CMK (cell line): ENCODE measurements around the gene KCNJ2.

Experiments used
- DNase-seq: peaks from one replicate; pipeline ENCODE4 v3.0.0-alpha.2; 2010; ENCODE audit warnings: low read depth

KCNJ2 gene

DNA sequence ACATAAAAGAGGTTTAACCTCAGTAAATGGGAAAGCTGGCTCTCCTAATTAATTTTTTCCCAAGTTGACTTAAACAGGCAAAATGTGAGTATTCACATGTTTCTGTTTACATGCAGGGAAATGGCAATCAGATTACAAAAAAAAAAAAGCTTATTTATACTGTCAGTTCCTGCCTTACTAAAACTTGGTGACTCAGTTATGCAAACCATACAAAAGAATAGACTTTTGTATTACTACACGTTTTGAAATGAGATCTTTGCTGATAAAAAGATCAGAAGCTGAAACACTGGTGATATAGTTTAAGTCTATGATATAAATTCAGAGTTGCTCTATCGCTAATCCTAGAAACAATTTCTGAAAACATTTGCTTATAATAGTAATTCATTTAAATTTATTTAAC is 9.4 kb upstream of the KCNJ2 start:
- no peak for DNase-seq

DNA sequence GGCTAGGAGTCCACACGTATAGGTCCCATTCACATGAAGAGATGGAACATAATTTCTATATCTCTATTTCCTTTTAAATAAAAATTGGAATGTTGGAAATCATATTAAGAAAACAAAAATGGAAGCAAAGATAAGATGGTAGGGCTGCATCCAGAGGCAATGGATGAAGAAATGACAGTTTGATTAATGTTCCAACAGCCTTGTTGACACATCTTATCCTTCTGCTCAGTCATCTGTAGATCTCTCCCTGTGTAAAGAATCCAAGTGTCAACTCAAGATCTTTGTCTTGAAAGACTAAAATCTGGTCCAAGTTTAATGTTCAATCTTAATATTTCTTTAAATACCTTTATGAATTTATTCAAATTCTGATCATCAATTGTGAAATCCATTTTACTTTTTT is 7.8 kb upstream of the KCNJ2 start:
- DNase-seq = no peak

DNA sequence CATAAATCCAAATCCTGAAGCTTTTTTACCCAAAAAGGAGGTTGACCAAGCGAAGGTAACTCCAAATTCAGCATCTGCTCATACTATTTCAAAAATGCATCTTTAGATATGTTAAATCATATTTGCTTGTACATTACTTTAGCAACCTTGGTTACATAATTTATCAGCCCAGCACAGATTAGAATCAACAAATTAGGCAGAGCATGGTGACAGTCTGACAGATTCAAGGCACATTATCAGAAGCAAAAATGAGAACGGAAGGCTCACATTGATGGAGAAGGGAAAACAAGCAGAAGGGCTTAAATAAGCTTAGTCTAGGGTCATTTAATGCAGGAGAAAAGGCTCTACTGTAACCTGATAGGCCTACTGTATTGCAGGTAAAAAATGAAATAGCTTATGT is 3.9 kb upstream of the KCNJ2 start:
- DNase-seq = no peak

DNA sequence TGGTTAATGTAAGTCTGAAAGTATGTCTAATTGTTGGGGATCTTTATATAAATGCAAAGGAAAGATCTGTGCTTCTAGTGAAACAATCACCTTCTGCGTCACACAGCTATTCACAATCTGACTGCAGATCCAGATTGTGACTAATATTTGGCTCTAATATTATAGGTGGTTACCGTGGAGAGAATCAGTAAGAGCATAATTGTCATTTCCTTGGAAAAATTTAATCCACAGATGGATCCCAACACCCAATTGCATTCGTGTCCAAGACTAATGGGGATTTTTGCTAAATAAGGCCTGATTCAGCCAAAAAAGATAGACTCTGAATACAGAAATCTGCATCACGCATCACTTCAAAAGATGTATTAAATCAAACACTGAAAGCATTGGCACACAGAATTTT is 2.7 kb upstream of the KCNJ2 start:
- no peak for DNase-seq

DNA sequence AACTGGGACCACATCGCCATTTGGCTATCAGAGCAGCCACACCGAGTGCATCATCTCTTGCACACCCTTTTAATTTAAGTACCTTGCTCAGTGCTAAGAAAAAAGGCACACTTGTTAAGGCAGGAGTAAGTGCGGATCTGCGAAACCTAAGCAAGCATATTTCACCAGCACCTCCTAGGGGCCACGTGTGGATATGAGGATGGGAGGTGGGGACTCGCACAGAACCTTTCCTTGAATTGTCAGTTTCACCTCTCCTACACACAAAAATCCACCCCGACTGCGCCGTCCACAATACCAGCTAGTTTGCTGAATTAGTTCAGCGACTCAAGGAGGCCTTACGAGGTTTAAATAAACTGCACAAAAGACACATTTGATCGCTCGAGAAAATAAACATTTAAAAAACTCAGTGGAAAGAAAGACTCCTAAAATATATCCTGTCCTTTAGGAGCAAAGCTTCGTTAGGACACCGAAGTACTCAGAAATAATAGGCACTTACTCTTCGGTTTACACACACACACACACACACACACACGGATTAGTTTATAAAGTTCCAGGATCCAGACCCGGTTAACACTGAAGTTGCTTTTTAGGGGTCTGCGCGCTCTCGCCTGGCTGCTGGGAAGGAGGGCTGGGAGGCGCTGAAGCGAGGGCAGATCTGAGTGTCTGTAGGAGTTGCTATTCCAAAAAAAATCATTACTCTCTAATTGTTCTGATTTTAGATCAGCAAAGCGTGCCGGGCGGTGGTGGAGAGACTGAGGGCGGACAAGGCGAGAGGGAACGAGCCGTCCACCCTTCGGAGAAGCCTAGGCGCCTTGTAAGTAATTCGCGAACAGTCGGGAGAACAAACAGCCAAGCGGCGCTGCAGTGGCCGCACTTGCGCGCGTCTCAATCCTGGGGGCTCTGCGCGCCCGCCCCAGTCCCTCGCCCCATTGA is 1.0 kb upstream of the KCNJ2 start:
- DNase-seq = no peak

DNA sequence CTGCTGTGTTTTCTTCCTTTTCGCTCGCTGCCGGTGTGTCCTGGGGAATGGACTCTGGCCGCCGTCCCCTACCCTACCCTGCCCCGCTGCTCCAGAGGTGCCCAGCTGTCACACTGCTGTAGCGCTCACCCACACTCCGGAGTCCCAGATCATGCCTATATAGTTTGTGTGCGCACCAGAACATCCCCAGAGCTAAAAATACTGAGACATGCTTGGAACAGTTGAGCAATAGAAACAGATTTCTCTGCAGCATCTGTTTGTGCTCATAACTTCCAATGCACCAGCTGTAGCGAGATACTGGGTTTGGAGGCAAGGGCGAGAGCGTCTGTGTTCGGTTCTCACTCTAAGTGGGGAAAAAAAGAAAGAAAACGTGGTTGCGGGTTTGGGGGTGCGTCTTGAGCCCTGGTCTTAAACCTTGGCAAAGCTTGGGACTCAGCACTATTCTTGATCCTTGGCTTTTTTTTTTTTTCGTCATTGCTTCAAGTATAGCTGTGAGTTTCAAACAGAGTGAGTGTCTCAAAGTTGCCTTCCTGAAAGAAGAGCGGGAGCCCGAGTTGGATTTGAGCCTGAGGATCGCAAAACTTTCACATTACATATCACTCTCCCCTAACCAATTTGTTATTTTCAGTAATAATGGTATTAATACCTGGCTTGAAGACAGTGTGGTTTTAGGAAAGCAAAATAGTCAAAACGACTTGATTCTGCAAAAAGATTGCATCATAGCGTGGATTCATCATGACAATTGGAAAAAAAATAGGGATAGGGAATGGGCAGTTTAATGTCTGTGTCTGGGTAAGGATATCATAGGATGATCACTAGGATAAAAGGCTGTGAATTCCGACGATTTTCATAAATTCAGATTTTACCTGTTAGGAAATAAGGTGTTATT is 621 bp downstream of the KCNJ2 start:
- DNase-seq = no peak

DNA sequence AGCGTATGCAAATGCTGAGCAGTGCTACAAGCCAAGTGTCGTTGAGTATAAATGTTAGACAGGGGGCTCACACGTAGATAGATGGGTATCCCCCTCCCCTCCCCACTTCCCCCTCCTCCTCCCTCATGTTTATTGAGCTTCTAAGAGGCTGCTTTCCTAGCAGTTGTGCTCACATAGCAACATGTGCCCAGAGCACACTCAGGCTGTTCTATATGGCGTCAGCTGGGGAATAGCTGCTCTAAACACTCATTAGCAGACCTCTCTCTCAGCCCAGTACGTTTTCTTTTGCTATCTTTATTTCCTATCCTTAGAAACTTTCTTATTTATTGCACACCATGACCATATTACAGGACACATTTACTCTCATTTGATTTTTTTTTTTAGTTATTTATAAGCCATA is 1.8 kb downstream of the KCNJ2 start:
- no peak for DNase-seq

DNA sequence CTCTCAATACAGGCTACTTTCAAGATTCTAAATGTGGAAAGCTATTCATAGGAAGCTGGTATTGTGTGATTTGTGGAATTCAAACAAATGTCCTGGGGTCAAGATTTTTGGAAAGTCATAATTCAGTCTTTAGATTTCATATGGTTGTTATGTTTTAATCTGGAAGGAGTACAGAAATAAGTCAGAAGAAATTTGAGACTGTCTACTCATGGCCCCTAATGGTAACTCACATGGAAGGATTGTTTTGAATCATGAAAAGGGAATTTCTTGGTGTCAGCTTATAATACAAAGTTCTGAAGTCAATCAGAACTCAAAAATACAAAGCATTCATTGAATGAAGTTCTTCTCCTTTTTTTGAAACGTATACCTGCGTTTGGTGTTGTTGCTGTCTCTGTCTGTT is 3.1 kb downstream of the KCNJ2 start:
- DNase-seq = no peak

DNA sequence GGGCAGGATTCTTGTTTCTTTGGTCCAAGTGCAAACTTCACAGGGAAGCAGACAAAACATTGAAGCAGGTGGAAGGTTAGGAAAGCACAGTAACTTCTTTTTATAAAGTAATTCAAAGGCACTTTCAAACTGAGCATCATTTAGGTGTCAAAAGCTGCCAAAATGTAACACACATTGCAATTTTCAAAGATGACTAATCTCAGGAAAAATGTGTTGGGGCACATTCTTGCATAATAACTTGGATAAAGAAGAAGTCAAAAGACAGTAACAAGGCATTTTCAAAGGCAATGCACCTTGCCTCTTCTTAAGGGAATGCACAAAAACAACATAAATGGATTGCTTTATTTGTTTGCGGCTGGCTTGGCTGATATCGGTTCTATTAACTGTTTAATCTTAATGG is 3.6 kb downstream of the KCNJ2 start:
- no peak for DNase-seq

DNA sequence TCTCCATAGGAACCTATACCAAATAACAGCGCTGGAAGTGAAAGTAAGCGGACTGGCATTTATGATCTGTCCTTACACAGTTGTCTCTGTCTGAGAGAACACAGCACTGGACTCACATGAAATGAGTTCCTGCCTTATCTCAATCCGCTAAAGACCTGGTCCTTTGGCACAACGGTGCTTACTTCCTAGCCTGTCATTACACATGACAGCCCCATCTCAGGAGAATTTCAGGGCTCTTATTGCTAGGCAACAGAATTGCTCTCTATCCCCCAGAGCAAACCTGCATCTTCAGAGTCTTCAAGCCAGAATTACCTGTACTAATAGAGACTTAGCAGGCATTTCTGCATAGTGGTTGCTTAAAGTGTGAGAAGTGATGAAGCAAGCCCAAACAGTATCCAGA is 4.3 kb downstream of the KCNJ2 start:
- DNase-seq = no peak

DNA sequence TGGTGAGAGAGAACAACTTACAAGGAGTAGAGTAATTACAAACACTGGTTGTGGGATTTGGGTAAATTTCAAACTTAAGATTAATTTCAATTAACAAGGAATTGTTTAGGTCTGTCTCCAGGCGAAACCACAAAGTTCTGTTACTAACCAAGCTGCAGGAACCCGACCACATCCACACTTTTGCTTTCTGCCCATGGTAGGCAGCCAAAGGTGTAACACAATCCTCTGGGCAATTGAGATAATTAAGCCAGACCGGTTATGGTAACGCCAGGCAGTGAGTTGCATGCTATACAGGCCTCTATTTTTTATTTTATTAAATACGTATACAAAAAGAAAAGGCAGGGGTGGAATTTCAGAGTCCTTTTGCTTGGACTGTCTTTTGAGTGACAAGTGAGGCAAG is 12.0 kb downstream of the KCNJ2 start:
- DNase-seq = no peak

DNA sequence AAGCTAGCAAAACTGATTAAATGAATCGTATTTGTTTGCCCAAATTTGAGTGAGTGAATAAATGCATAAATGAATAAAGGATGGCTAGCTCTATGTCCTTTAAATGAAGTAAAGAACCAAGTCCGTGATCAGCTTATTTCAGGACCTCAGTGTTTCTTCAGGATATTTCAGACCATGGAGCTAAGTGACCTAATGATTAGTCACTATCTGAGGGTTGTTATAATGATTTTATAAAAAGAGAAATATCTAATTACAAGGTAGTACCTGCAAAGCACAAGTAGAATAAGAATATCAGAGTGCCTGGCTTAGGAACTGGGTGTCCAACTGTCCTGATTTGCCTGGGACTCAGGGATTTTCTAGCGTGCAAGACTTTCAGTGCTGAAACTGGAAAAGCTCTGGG is 12.5 kb downstream of the KCNJ2 start:
- DNase-seq = no peak

DNA sequence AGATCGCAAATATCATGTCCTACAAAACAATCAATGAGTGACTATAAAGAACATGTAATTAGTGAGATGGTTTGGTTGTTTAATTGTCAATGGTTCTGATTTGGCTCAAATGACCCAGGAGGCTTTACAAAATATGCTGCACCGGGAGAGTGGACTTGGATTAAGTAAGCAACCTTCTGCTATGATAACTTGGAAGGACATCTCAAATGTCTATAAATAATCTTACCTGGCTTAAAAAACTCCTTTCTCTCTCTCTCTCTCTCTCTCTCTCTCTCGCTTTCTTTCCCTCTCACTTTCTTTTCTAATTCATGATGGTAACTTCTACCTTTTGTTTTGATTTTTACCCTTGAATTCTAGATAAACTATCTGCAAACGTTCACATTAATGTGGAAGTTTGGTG is 14.2 kb downstream of the KCNJ2 start:
- DNase-seq = no peak

DNA sequence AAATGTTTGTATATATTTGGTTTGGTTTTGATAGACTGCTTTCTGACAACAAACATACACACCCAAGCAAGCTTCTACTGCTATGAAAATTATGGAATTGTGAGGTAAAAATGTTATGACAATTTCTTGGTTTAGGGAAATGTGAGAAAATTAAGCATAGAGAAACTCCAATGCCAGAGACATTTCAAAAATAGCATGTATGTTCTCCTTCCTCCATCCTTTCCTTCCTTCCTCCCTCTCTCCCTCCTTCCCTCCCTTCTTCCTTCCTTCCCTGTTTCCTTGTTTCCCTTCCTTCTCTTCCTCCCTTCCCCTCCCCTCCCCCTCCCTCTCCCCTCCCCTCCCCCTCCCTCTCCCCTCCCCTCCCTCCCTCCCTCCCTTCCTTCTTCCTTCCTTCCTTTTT is 14.9 kb downstream of the KCNJ2 start:
- no peak for DNase-seq

DNA sequence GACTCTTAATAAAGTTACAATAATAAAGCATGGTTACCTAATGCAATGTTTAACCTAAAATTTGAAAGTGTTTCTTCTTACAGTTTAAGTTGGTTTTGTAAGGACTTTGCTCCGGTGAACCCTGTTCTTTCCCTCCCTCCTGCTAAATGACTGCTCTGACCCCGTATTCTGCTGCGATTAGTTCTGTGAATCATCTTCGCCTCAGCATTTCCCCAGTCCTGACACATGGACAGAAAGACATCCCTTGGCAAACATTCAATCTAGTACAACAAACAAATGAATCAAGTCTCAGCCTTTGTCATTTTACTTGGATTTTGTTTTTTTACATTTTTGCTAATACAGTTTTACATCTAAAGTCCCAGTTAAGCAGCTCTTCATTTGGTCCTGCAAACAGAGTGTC is 15.4 kb downstream of the KCNJ2 start:
- no peak for DNase-seq

DNA sequence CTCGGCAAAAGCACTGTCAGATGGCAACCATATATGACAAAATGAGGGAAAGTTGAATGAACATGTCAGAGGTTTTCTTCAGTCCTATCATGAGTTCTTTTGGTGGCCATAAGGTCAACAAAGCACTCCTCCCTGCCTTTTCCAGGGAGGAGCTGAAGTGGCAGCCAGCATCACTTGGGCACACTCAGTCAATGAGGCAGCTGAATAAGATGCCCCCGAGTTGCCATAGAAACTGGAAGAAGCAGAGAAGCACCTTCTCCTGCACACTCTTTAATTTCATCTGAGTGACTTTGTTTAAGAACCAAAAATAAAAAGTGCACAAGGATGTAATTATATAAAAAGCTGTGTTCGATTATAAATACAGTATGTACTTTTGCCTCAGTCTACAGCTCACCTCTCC is 16.0 kb downstream of the KCNJ2 start:
- DNase-seq = no peak

DNA sequence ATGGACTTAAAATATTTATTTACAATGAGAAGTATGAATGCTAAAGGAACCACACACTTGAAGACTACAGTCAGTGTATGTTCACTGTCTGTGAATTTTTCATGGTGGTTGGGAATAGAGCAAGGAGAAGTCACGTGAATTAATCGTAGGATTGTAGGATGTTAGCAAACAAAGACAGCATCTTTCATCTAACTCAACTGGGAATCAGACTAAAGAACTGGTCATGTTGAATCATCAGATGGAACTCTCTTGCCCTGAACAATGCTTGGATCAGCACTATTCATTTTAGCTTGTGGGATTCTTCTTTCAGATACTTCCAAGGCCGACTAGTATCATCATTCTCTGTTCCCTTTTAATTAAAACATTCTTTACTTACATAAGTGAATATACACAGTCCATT is 18.1 kb downstream of the KCNJ2 start:
- no peak for DNase-seq

DNA sequence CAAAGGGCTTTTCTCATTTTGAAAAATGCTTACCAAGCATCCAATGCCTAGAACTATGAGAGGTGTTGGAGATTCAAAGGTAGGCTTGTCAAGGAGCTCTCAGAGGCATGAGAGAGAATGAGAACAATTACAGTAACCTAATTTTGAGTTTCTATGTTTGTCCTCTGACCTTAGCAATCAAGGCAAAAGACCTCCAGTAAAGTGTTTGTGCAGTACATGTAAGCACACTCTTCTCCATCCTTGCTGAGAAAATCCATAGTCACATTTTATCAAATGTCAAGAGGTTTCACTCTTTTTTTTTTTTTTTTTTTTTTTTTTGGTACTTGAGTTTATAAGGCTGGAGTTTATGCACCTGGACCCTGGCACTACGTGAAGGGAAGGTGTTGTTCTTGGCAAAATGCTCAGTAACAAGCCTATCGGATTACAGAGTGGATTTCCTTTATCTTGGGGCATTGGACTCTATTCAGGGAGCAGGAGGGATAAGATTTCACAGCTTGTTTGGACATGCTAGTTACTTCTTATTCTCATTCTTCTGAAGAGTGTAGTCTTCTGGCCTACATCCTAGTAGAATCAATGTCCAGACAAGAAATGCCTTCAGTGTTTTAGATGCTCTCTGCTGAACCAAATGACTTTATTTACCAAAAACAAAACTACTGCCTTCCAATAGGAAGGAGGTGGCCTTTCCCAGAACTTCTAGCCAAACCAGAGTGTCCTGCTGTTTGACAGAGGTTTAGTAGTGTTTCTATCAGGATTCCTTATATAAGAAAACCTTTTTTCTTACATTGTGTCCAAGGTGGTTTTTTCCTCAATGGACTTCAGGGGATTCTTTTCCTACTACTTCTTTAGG is 21.9 kb downstream of the KCNJ2 start:
- no peak for DNase-seq

DNA sequence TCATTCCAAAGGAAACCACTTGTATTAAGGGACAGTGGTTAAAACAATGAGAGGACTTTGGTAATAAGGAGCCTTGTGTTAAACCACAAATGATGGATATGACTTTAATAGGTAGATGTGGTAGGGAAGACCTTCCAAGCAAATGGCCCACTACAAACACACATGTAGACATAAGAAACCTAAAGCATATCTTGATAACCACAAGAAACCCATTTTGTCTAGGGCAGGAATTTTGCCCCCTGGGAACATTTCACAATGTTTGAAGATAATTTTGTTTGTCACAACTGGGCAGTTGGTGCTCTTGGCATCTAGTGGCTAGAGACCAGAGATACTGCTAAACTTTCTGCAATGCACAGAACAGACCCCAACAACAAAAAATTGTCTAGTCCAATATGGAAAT is 25.8 kb downstream of the KCNJ2 start:
- no peak for DNase-seq

DNA sequence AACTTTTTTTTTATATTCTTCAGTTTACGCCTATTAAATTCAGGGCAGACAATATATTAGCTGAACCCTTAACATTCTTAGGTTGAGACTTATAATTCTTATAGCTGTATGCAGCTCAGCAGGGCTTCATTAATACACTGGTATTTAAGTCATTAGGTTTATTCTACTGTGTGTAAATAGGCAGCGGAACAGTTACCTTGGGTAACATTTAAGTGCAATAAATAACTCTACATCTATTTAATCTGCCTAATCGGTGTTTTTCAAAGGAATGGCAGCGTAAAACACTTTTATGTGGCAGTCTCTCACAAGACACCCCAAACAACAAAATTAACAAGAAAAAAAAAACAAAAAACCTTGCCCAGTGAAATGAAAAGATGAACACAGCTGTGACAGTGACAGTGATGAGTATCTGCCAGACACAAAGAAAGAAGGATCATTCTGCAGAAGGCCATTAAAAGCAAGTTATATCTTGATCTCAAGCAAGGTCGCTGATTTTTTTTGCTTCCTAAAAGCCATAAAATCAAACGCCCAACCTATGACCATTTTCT is 32.6 kb downstream of the KCNJ2 start:
- DNase-seq = no peak

DNA sequence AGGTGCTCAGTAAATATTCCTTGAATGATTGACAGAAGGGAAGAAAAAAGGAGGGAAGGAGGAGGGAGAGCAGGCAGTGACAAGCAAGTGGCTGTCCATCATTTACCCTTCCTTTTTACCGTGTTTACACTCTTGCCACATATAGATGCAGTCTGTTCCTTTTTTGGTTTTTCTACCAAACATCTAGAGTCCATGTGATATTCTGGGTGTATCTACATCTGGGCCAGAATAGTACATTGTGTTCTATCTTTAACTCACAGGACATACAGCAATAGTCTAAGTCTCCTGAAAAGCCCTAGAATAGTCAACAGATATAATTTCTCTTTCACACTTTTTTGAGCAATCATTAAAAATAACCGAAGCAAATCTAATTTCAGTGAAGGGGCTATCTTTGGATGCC is 33.5 kb downstream of the KCNJ2 start:
- no peak for DNase-seq

DNA sequence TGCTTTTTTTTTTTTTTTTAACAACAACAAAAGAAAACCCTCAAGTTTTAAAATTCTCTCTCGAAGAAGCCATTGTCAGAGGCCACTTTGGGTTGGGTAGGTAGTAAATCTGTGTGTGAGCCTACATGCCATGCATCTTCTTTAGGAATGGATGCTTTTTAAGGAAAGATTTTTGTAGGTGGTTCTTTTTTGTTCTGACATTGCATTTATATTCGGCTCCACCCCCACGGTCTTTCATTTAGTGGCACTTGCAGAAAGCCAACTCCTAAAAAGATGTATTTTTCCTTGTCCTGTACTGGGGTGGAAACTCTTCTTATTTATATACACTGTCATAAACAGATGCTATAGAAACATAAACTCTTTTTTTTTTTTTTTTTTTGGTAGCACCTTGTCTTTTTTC is 35.1 kb downstream of the KCNJ2 start:
- DNase-seq = no peak
